PC-9 (cell line): ENCODE data around the gene PALMD. TPM values are rescaled to one million over a fixed set of nuclear protein-coding genes. Genes with fewer than 3 reads are reported as not detected.

Source experiments
- BruUV-seq: library from RNA; stranded (reverse); fragments of 400-500 nt; replicated peaks from 2 replicates; lab custom pipeline; 2021; lab: Mats Ljungman, UMichigan
- CTCF ChIA-PET: fragments of 300-600 bp; sonication (Branson Sonifier 250); formaldehyde crosslinking; loops from one replicate; lab custom pipeline; 2022; ENCODE audit warnings: antibody characterized with exemption; lab: Charles Lee
- POLR2A ChIA-PET: fragments of 300-600 bp; sonication (Branson Sonifier 250); formaldehyde crosslinking; loops from one replicate; lab custom pipeline; 2022; ENCODE audit warnings: antibody characterized with exemption; ENCODE audit not compliant: unreplicated experiment; lab: Charles Lee
- DNase-seq, 2 experiments: peaks; one replicate each; pipeline versions ENCODE4 v3.0.0 to v3.0.0-alpha.2; 2015 to 2022; ENCODE audit warnings: mixed read lengths in 1 of 2
- H2AFZ ChIP-seq: fragments of 200-600 bp; sonication (generic); 2 replicates; pipeline ENCODE4 v1.8.1; 2017; ENCODE audit warnings: antibody characterized with exemption
- H3F3A ChIP-seq: fragments of 200-600 bp; sonication (generic); 2 replicates; pipeline ENCODE4 v1.8.1; 2017; ENCODE audit warnings: antibody characterized with exemption, mild to moderate bottlenecking, low read depth; ENCODE audit not compliant: insufficient read depth
- H3K27ac ChIP-seq: fragments of 200-600 bp; sonication (generic); 2 replicates; pipeline ENCODE4 v1.6.1; 2016; ENCODE audit warnings: mixed run types
- H3K27me3 ChIP-seq: fragments of 200-600 bp; sonication (generic); 2 replicates; pipeline ENCODE4 v1.6.1; 2016; ENCODE audit warnings: low read depth, mixed run types; ENCODE audit not compliant: insufficient read depth
- H3K36me3 ChIP-seq: fragments of 200-600 bp; sonication (generic); 2 replicates; pipeline ENCODE4 v1.6.1; 2016; ENCODE audit warnings: low read depth, mixed run types
- H3K4me1 ChIP-seq: fragments of 200-600 bp; sonication (generic); replicated peaks from 2 replicates; pipeline ENCODE4 v1.6.1; 2016; ENCODE audit warnings: mixed run types; ENCODE audit not compliant: insufficient read depth
- H3K4me2 ChIP-seq: fragments of 200-600 bp; sonication (generic); 2 replicates; pipeline ENCODE4 v1.6.1; 2017; ENCODE audit warnings: mixed run types
- H3K4me3 ChIP-seq: fragments of 200-600 bp; sonication (generic); 2 replicates; pipeline ENCODE4 v1.6.1; 2016; ENCODE audit warnings: mixed run types
- H3K79me2 ChIP-seq: fragments of 200-600 bp; sonication (generic); 2 replicates; pipeline ENCODE4 v1.6.1; 2017; ENCODE audit warnings: low read depth, mixed run types
- H3K9me2 ChIP-seq: fragments of 200-600 bp; sonication (generic); 2 replicates; pipeline ENCODE4 v1.8.1; 2017; ENCODE audit warnings: mild to moderate bottlenecking; ENCODE audit not compliant: insufficient read depth
- H3K9me3 ChIP-seq: fragments of 200-600 bp; sonication (generic); 2 replicates; pipeline ENCODE4 v1.8.1; 2016; ENCODE audit warnings: low read depth; ENCODE audit not compliant: insufficient read depth
- H4K20me1 ChIP-seq: fragments of 200-600 bp; sonication (generic); 2 replicates; pipeline ENCODE4 v1.8.1; 2017; ENCODE audit not compliant: insufficient read depth
- CTCF ChIP-seq: fragments of 200-600 bp; sonication (generic); conservative IDR thresholded peaks from 2 replicates; pipeline ENCODE4 v1.6.1; 2017; ENCODE audit warnings: mixed run types, antibody characterized with exemption, mild to moderate bottlenecking, moderate library complexity
- EZH2 ChIP-seq: fragments of 200-600 bp; sonication (generic); IDR thresholded peaks from 2 replicates; pipeline ENCODE4 v1.8.0; 2017; ENCODE audit warnings: antibody characterized with exemption, low read depth
- intact Hi-C: fragments of 100-400 bp; cut with micrococcal nuclease; formaldehyde crosslinking; loops from one replicate; pipeline ENCODE4 v1.10.0; 2022; ENCODE audit not compliant: unreplicated experiment
- total RNA-seq: library from RNA; stranded (reverse); gene quantifications from 2 replicates; pipeline ENCODE4 v1.2.3, GENCODE V29; 2021

PALMD gene
- total RNA-seq, 1 experiment from 2014 or later: 0.68 TPM

GRCh38 chr1:99676876-99677275, 31.0 kb downstream of the PALMD start:
- Histone ChIP-seq H3K4me2 (no peak overlapping the region), H3K36me3 (no peaks in the 10 kb centered on the region), H3K4me1 (peaks cover 4% of the 10 kb centered on the region; the same call in 1 of the 2 replicates), H3K27ac (no peak overlapping the region), H3K4me3 (no peak overlapping the region), H3K9me2 (no peaks in the 10 kb centered on the region), H4K20me1 (no peaks in the 10 kb centered on the region), H3F3A (peaks cover 3% of the 10 kb centered on the region; the same call in 1 of the 2 replicates), H3K27me3 (no peaks in the 10 kb centered on the region), H3K79me2 (no peaks in the 10 kb centered on the region), H3K9me3 (no peaks in the 10 kb centered on the region), H2AFZ (no peak overlapping the region)
- intact Hi-C loops: no loop called here
- no TSS peak for BruUV-seq
- ChIA-PET CTCF (no interaction called here), POLR2A (no interaction called here)
- DNase-seq: no peak
- no peak for TF ChIP-seq EZH2
- TF ChIP-seq CTCF: no peak

- intact Hi-C loops: no loop called here
- Histone ChIP-seq H3K4me2 (no peak overlapping the region), H4K20me1 (no peaks in the 10 kb centered on the region), H3K27ac (no peak overlapping the region), H3K4me3 (no peak overlapping the region), H3F3A (peaks cover 8% of the 10 kb centered on the region; the same call in 1 of the 2 replicates), H3K79me2 (no peaks in the 10 kb centered on the region), H3K9me3 (no peaks in the 10 kb centered on the region), H3K36me3 (no peaks in the 10 kb centered on the region), H3K9me2 (no peaks in the 10 kb centered on the region), H2AFZ (no peak overlapping the region), H3K27me3 (no peaks in the 10 kb centered on the region), H3K4me1 (peaks cover 9% of the 10 kb centered on the region; the same call in 1 of the 2 replicates)
- CTCF ChIA-PET: no interaction called here
- POLR2A ChIA-PET: no interaction called here
- no peak for DNase-seq
- TF ChIP-seq EZH2 (no peak), CTCF (no peak)
- BruUV-seq: no TSS peak
Measured at GRCh38 chr1:99677416-99677815, 31.5 kb downstream of the PALMD start.

- no peak for DNase-seq
- Histone ChIP-seq H3K9me2 (no peaks in the 10 kb centered on the region), H4K20me1 (no peaks in the 10 kb centered on the region), H3K4me1 (peaks cover 12% of the 10 kb centered on the region; the same call in 1 of the 2 replicates), H2AFZ (no peak overlapping the region), H3K27ac (no peak overlapping the region), H3K79me2 (no peaks in the 10 kb centered on the region), H3K36me3 (no peaks in the 10 kb centered on the region), H3K27me3 (no peaks in the 10 kb centered on the region), H3F3A (peaks cover 9% of the 10 kb centered on the region; the same call in 1 of the 2 replicates), H3K4me2 (no peak overlapping the region), H3K4me3 (no peak overlapping the region), H3K9me3 (no peaks in the 10 kb centered on the region)
- no TSS peak for BruUV-seq
- intact Hi-C loops: no loop called here
- ChIA-PET CTCF (no interaction called here), POLR2A (no interaction called here)
- no peak for TF ChIP-seq EZH2
Measured at GRCh38 chr1:99680270-99680669, 34.4 kb downstream of the PALMD start.

DNA sequence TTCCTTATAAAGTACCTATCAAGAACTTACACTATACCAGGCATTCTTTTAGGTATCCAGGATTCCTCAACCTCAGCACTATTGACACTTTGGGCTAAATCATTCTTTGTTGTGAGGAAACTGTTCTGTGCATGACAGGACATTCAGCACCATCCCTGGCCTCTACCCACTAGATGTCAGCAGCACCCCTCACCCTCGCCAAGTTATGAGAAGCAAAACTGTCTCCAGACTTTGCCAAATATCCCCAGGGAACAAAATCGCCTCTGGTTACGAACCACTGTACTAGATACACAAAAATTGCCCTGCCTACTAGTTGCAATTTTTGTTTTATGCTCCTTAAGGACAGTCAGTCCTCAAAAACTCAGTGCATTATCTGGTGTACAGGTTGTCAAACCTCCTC, 35.7 kb downstream of the PALMD start:
- Histone ChIP-seq H3F3A (peaks cover 9% of the 10 kb centered on the region; the same call in 1 of the 2 replicates), H3K9me2 (no peaks in the 10 kb centered on the region), H3K4me3 (no peak overlapping the region), H3K27ac (peak overlapping the region; percentile 32; the same call in 1 of the 2 replicates), H3K9me3 (no peaks in the 10 kb centered on the region), H3K36me3 (no peaks in the 10 kb centered on the region), H4K20me1 (no peaks in the 10 kb centered on the region), H3K27me3 (no peaks in the 10 kb centered on the region), H2AFZ (no peak overlapping the region), H3K4me2 (no peak overlapping the region), H3K79me2 (no peaks in the 10 kb centered on the region), H3K4me1 (peaks cover 12% of the 10 kb centered on the region; the same call in 1 of the 2 replicates)
- intact Hi-C loops: no loop called here
- CTCF ChIA-PET: no interaction called here
- BruUV-seq: no TSS peak
- DNase-seq: no peak
- no peak for TF ChIP-seq CTCF
- TF ChIP-seq EZH2: no peak
- POLR2A ChIA-PET: no interaction called here
